Glomerular visceral epithelial cell (primary cell): Measurements from ENCODE around the gene SFXN5.
A peak's percentile ranks its signal among the peaks of the same experiment; 100 is the strongest.
"Not testable (repeated sequence)": the region's sequence is repeated elsewhere in the genome, so short reads cannot be mapped to it uniquely, and the experiment has no call there.

ENCODE experiments used
- DNase-seq: peaks from one replicate; pipeline ENCODE4 v3.0.0-alpha.2; 2016; ENCODE audit errors: extremely low spot score

Gene SFXN5

DNA sequence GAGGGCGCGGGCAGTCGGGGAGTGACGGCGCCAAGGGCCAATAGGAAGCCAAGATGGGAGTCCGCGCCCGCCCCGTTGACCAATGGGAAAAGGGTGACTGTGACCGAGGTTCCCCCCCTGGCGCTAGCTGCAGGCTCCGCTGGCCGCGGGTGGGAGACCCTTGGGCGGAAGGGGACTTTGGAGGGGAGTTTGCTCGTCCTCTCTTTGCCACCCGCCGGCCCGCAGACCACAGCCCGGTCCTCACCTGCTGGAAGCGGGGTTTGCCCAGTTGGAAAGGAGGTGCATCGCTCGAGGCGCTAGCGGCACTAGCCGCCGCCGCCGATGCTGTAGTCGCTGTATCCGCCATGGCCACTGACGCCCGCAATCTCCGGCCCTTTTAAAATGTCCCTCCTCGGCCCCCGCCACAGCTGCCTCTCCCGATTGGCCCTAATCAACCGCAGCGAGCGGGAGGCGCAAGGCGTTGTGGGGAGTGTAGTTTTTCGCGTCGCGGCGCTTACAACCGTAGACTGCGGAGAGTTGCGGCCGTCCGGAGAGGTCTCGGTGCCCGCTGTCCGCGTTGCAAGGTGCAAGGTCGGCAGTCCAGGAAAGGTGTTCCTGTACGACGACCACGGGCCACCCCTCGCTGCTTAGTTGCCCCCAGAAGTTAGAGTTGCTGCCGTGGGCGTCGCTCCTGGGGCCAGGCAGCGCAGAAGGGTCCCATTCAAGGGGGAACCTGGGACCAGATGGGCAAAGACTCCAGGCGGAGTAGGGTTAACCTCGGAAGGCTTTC, at the start of gene SFXN5:
Gene SFXN5, minus strand, starts transcription at position 353 of the 769 bp plus-strand sequence. Its CDS starts 7 bp downstream, at position 346.
- peak; percentile 94 for DNase-seq

- not testable (repeated sequence) for DNase-seq
Observed at GRCh38 chr2:73119611-73120239, 48.2 kb upstream of the SFXN5 start.

DNA sequence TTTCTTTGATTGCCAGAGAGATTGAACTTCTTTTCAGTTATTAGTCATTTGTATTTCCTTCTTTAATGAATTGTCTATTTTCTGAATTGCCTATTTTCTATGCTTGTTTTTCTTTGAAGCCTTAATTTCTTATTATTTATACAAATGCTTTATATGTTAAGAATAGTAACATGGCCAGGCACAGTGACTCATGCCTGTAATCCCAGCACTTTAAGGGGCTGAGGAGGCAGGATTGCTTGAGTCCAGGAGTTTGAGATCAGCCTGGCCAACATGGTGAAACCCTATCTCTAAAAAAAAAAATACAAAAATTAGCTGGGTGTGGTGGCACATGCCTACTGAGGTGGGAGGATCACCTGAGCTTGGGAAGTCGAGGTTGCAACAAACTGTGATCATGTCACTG, 45.9 kb upstream of the SFXN5 start:
- no peak for DNase-seq

- DNase-seq = no peak
Observed at GRCh38 chr2:73116182-73116960, 44.9 kb upstream of the SFXN5 start.

DNA sequence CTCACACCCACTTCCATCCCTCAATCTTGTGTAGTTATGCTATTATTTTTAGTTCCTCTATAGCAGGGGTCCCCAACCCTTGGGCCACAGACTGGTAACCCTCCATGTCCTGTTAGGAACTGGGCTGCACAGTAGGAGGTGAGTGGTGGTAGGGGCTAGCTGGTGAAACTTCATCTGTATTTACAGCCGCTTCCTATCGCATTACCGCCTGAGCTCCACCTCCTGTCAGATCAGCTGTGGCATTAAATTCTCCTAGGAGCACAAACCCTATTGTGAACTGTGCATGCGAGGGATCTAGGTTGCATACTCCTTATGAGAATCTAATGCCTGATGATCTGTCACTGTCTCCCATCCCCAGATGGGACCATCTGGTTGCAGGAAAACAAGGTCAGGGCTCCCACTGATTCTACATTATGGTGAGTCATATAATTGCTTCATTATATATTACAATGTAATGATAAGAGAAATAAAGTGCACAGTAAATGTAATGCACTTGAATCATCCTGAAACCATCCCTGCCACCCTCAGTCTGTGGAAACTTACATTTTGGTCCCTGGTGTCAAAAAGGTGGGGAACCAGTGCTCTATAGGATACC, 42.9 kb upstream of the SFXN5 start:
- DNase-seq = no peak

- DNase-seq = peak; percentile 81
Observed at GRCh38 chr2:73112913-73113854, 41.7 kb upstream of the SFXN5 start, which contains the start of gene RAB11FIP5. TSS of gene RAB11FIP5 (minus strand) at chr2:73112948. CDS start at chr2:73112777, 171 bp downstream.

DNA sequence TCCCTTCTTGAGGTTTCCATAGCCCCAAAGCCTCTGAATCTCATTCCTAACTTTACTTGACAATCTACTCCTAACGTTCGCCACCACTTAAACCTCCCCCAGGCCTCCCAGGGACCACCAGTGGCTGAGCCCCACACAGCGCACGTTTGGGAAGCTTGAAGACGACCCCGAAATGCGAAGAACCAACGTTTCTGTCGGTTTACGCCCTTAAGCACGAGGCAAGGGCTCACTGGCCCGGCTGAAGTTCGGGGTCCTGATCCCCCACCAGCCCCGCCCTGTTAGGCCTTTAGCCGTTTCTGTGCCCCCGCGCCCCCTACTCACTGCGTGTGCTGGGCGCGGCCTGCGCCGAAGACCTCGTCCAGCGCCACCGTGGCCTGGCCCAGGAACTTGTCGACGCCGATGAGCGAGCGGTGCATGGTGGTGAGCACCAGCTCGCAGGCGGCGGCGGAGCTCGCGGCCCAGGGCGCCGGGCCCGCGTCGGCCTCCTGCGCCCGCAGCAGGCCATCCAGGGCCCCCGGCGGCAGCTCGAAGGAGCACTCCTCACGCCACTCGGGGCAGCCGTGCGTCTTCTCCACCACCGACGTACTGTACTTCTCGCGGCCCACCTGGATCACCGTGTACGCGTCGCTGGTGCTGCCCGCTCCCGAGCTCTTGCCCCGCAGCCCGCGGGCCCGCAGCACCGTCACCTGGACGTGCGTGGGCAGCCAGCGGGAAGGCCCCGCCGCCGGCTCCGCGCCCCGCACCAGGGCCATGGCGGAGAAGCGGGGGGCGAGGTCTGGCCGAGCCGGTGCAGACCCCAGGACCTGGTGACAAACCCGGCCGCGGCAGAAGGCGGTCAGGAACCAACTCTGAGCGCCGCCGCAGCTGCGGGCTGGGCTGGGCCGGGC, 40.8 kb upstream of the SFXN5 start:
- DNase-seq = peak; percentile 28

DNA sequence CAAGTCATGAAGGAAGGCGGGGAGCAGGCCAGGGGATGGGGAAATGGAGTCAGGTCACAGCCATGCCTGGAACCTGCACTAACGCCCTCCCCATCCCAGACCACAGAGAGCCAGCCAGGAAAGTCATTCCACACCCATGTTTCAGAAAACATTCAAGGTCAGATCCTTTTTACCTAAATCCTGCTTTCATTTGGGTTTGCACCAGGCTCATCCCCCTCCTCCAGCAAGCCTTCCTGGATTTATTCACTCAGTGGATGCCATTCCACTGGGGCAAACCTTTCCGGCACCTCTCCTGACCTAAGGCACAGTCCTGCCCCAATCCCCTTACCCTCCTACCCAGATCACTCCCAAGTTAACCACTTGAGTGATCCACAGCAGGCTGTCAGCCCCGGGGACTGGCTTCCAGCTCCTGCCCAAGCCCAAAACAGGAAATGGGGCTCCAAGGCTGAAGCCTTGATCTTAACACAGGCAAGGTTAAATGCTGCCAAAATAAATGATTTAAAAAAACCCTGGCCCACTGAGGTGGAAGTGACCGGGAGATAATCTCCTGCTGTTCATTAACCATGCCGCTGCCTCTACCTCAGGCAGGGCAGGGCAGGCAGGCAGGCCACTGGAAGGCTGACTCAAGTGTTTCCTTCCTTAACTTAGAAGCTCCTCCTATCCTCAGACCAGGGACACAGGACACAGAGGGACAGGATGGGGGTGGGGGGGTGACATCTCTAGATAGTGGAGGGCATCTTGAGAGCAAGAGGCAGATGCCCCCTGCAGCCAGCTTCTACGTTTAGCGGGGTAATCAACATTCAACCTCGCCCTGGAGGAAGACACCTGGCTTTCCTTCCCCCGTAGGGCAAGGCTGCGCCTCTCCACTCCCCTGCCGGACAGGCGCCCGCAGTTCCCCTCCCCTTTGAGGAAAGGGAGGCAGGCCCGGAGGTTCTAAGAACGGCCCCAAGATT, 39.8 kb upstream of the SFXN5 start:
- DNase-seq = peak; percentile 82

DNA sequence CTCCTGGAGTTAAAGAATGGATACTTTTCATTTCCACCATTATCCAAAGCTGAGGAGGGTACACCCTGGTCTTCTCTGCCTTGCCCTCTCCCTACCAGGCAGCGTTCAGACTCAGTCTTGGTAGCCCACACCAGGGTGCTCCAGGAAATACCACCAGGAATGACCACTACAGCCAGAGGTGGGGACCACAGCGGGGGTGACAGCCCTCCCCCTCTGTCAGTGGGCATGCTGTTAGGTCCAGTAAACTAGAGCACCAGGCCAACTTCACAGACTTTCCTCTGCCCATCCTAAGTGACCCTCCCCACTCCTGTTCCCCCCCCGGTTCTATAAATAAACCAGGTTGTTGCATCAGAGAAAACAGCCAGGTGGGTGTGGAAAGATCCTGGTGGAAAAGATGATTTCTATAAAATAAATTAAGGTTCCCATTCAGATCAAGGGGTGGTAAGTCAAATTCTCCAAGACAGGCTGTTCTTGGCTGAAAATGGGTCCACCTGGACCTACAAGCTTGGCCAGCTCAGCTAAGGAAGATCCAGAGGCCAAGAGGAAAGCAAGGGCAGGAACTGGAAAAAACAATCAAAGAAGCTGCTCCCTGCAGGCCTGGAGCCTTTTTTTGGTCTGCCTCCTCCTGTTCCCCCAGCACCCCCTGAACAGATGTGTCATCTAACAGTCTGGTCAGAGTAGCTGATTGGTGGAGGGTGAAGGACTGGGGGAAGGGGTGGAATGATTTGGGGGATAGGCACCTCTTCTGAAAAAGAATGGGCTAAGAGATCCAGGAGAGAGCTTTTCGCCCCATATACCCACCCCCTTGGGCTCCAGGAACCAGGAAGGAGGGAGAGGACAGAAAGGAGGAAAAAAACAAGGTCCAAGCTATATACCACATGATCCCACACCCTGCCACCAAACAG, 38.9 kb upstream of the SFXN5 start:
- DNase-seq = no peak

DNA sequence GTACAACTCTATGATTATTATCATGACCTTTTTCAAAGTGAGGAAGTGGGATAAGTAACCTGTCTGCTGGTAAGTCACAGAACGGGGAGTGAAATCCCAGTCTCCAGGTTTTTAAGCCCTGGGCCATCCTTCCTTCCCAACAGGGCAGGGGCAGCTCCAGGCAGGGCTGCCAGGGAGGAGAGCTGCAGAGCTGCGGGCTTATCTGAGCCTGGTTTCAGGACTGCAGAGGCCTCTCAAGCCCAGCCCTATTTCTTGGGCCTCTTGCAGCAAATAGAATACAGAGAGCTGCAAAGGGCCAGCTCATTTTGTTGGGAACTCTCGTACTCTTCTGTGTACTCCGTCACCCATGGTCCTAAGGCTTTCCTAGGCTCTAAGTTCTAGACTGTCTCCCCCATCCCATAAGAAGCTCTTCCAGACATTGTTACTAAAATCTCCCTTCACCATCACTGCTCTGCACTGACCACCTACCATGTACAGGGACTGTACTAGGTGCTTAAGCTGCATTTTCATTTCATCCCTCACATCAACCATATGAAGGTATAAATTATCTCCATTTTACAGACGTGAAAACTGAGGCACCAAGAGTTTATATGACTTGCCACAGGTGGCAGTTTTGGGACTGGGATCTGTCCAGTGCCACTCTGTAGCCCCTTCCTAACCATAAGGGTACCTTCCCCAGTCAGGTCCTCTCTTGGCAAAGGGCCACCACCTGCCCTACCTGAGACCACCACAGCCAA, 38.1 kb upstream of the SFXN5 start:
- DNase-seq = no peak

DNA sequence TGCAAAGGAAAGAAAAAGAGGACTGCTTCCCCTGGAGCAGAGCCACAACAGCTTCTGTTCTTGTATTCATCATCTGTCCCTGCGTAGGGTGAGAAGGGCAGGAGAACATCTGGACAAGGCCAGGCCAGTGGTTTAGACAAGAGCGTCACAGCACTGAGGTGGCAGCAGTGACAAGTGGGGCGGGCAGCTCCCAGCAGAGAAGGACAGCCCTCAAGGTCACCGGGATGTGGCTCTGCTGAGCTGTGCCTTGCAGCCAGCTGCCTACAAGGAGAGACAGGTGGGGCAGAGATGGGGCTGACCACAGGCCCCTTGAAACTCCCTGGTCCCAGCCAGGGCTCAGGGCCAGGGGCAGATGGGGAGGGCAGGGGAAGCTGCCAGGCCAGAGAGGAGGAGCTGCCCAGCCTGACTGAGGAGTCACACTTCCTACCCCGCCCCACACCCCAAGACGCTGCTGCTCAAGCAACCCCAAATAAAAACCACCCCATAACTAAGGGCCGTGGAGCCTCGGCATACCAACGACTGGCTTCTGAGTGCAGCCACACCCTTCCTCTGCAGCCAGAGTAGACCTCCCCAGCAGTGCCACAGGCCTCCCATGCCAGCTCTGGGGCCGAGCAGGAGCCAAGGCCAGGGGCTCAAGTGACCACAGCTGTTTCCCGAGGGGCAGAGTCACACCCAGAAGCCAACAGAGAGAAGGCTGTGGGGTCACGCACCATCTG, 35.9 kb upstream of the SFXN5 start:
- no peak for DNase-seq

- no peak for DNase-seq
Observed at GRCh38 chr2:73106791-73107190, 35.3 kb upstream of the SFXN5 start.

DNA sequence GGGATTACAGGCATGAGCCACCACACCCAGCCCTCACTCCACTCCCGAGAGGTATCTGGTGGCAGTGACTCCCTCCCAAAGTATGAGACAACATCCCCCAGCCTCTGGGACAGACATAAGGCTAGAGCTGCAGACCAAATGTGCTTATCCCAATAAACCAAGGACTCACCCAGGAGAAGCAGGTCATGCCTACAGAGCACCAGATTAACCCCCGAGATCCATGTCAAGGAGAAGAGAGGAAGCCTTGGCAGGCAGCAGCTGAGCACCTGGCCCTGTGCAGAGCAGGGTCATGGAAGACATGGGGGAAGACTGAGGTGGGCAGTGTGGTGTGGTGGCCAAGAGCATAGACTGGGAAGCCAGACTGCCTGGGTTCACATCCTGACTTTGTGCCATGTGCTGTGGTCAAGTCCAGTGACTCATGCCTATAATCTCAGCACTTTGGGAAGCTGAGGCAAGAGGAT, 34.0 kb upstream of the SFXN5 start:
- DNase-seq = no peak

GRCh38 chr2:73104933-73105332, 33.4 kb upstream of the SFXN5 start:
- DNase-seq = no peak

DNA sequence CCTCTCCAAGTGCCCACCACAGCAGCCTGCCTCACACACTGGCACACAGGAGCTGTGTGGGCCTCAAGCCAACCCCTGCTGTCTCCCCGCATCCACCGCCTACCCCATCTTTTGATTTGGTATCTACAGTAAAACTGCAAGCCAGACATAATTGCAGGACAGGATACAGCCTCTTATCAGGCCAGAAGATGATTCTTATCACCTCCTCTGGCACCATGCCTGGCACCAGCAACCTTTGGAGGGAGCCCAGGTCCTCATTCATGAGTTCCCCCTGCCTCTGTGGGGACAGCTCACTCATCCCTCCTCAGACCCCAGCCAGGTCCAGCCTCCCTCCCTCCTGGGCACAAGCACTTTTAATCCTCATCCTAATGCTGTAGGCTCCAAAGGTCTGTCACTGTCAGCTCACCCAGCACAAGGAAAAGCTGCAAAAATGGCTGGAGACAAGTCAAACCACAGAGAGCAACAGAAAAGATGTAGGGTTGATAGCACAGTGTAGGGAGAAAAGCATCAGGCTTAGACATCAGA, 31.6 kb upstream of the SFXN5 start:
- DNase-seq = no peak
